A673 (cell line): Measurements from ENCODE around the gene DNMT3L. TPM values are rescaled to one million over a fixed set of nuclear protein-coding genes. Genes with fewer than 3 reads are reported as not detected.

Source experiments
- BruUV-seq: library from RNA; stranded (reverse); fragments of 400-500 nt; replicated peaks from 2 replicates; lab custom pipeline; 2021; lab: Mats Ljungman, UMichigan
- CTCF ChIA-PET: fragments of 300-600 bp; sonication (Branson Sonifier 250); formaldehyde crosslinking; loops from one replicate; lab custom pipeline; 2022; ENCODE audit warnings: antibody characterized with exemption; lab: Charles Lee
- POLR2A ChIA-PET: fragments of 300-600 bp; sonication (Branson Sonifier 250); formaldehyde crosslinking; loops from one replicate; lab custom pipeline; 2022; ENCODE audit warnings: antibody characterized with exemption; ENCODE audit not compliant: low non-redundant PET; lab: Charles Lee
- DNase-seq: peaks from one replicate; pipeline ENCODE4 v3.0.0-alpha.2; 2015; ENCODE audit warnings: low spot score
- H3K27ac ChIP-seq: fragments of 200-600 bp; sonication (generic); 2 replicates; pipeline ENCODE4 v1.5.1; 2016; ENCODE audit warnings: mixed run types, low read depth, mild to moderate bottlenecking, mixed read lengths, antibody characterized with exemption, low read length; ENCODE audit not compliant: poor library complexity, severe bottlenecking
- H3K27me3 ChIP-seq: fragments of 200-600 bp; sonication (generic); replicated peaks from 2 replicates; pipeline ENCODE4 v1.6.1; 2017; ENCODE audit warnings: mixed run types, low read depth, mild to moderate bottlenecking, mixed read lengths, antibody characterized with exemption, low read length; ENCODE audit not compliant: insufficient read depth, poor library complexity
- H3K36me3 ChIP-seq: fragments of 200-600 bp; sonication (generic); 2 replicates; pipeline ENCODE4 v1.6.1; 2016; ENCODE audit warnings: mixed run types, mild to moderate bottlenecking, mixed read lengths, antibody characterized with exemption, low read length; ENCODE audit not compliant: insufficient read depth, poor library complexity, severe bottlenecking
- H3K4me1 ChIP-seq: fragments of 200-600 bp; sonication (generic); 2 replicates; pipeline ENCODE4 v1.6.1; 2017; ENCODE audit warnings: mixed run types, mild to moderate bottlenecking, mixed read lengths, antibody characterized with exemption, low read length; ENCODE audit not compliant: insufficient read depth, poor library complexity, severe bottlenecking
- H3K4me3 ChIP-seq: fragments of 200-600 bp; sonication (generic); 2 replicates; pipeline ENCODE4 v1.5.1; 2016; ENCODE audit warnings: low read depth, mixed run types, mild to moderate bottlenecking, mixed read lengths, low read length; ENCODE audit not compliant: poor library complexity, severe bottlenecking
- H3K9me3 ChIP-seq: fragments of 200-600 bp; sonication (generic); 2 replicates; pipeline ENCODE4 v1.6.1; 2016; ENCODE audit warnings: mixed run types, low read depth, mild to moderate bottlenecking, mixed read lengths, antibody characterized with exemption, low read length; ENCODE audit not compliant: poor library complexity, severe bottlenecking
- EZH2 ChIP-seq: fragments of 200-600 bp; sonication (generic); IDR thresholded peaks from 2 replicates; pipeline ENCODE4 v1.6.1; 2017; ENCODE audit warnings: borderline replicate concordance, low read depth, mild to moderate bottlenecking, mixed read lengths, antibody characterized with exemption, low read length; ENCODE audit not compliant: poor library complexity, severe bottlenecking
- intact Hi-C: fragments of 100-400 bp; cut with micrococcal nuclease; formaldehyde crosslinking; loops from one replicate; pipeline ENCODE4 v1.10.0; 2022; ENCODE audit not compliant: unreplicated experiment
- total RNA-seq: library from RNA; stranded (reverse); gene quantifications from 2 replicates; pipeline ENCODE4 v1.2.3, GENCODE V29; 2021
- TF ChIP-seq, protein P1 (sequence below): fragments of 300-800, 200-600 bp; sonication (generic); conservative IDR thresholded peaks from 2 replicates; pipeline ENCODE4 v1.5.1; 2017; ENCODE audit warnings: low read depth, mild to moderate bottlenecking, antibody characterized with exemption, low read length, moderate library complexity, mixed read lengths

The DNMT3L gene
- total RNA-seq, 1 experiment from 2014 or later: not detected

DNA sequence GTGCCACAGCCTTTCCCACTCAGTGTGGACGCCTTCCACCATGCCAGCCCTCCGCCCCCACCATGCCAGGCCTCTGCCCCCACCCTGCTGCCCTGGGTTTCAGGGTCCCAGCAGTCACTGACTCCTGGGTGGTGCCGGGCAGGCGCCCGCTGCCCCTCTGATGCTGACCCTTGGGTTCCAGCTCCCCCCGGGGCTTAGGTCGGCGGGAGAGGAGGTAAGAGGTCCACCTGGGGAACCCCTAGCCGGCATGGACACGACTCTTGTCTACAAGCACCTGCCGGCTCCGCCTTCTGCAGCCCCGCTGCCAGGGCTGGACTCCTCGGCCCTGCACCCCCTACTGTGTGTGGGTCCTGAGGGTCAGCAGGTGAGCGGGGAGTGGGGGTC, 31.1 kb upstream of the DNMT3L start:
- no peak for TF ChIP-seq EZH2
- TF ChIP-seq, protein P1, sequence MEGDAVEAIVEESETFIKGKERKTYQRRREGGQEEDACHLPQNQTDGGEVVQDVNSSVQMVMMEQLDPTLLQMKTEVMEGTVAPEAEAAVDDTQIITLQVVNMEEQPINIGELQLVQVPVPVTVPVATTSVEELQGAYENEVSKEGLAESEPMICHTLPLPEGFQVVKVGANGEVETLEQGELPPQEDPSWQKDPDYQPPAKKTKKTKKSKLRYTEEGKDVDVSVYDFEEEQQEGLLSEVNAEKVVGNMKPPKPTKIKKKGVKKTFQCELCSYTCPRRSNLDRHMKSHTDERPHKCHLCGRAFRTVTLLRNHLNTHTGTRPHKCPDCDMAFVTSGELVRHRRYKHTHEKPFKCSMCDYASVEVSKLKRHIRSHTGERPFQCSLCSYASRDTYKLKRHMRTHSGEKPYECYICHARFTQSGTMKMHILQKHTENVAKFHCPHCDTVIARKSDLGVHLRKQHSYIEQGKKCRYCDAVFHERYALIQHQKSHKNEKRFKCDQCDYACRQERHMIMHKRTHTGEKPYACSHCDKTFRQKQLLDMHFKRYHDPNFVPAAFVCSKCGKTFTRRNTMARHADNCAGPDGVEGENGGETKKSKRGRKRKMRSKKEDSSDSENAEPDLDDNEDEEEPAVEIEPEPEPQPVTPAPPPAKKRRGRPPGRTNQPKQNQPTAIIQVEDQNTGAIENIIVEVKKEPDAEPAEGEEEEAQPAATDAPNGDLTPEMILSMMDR: no peak
- ChIA-PET CTCF (no interaction called here), POLR2A (no interaction called here)
- no TSS peak for BruUV-seq
- Histone ChIP-seq H3K36me3 (no peaks in the 10 kb centered on the region), H3K27ac (no peak overlapping the region), H3K9me3 (no peaks in the 10 kb centered on the region), H3K4me3 (no peak overlapping the region), H3K4me1 (peaks cover 21% of the 10 kb centered on the region), H3K27me3 (no peaks in the 10 kb centered on the region)
- no peak for DNase-seq
- intact Hi-C loops: no loop called here

DNA sequence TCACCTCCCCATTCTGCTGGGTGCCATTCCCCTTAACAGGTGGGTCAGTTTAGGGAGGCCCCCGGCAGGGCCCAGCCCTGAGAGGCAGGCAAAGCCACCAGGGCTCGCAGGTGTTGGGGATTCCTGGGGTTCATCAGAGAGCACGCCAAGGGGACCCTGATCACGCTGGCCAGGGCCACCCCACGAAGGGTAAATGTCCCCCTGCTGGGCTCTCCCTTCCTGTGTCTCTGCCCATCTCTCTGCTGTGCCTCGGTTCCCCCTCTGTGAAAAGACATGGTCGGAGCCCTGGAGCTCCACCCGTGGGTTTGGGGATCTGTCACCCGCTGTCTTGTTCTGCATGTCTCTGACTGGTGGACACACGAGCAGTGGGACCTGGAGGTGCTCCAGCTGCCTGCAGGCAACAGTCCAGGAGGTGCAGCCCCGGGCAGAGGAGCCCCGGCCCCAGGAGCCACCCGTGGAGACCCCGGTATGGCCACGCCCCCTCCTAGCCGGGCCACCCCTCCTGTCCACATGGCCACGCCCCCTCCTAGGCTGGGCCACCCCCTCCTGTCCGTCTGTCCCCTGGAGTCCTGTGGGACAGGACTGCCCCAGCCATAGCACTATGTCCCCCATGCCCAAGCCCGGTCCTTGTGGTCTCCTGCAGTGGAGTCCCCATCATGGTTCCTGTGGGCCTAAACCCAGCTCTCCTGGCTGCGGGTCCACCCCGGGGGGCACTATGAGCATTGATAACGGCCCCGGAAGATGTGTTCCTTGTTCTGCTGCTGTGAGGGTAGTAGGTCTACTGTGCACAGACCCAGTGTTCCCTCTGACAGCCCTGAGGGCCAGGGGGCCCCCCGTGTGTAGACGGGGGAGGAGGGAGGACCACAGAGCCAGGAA, 30.5 kb upstream of the DNMT3L start:
- H3K4me3 ChIP-seq: no peak overlapping the region
- H3K4me1 ChIP-seq: peaks cover 21% of the 10 kb centered on the region
- ChIA-PET CTCF (no interaction called here), POLR2A (no interaction called here)
- no peaks in the 10 kb centered on the region for H3K36me3 ChIP-seq
- intact Hi-C loops: no loop called here
- no peaks in the 10 kb centered on the region for H3K9me3 ChIP-seq
- BruUV-seq: no TSS peak
- no peaks in the 10 kb centered on the region for H3K27me3 ChIP-seq
- TF ChIP-seq EZH2: no peak
- TF ChIP-seq, protein P1: no peak
- no peak overlapping the region for H3K27ac ChIP-seq
- DNase-seq: no peak

GRCh38 chr21:44291078-44291935, 29.6 kb upstream of the DNMT3L start:
- no peak overlapping the region for H3K4me3 ChIP-seq
- intact Hi-C loops: no loop called here
- no peak overlapping the region for H3K27ac ChIP-seq
- H3K36me3 ChIP-seq: no peaks in the 10 kb centered on the region
- BruUV-seq: no TSS peak
- DNase-seq: no peak
- ChIA-PET CTCF (no interaction called here), POLR2A (no interaction called here)
- TF ChIP-seq EZH2: no peak
- TF ChIP-seq, protein P1: no peak
- H3K4me1 ChIP-seq: peaks cover 21% of the 10 kb centered on the region
- H3K27me3 ChIP-seq: peaks cover 6% of the 10 kb centered on the region
- no peaks in the 10 kb centered on the region for H3K9me3 ChIP-seq
